ENCODE measurements around the gene TRIM17. TPM values are rescaled to one million over a fixed set of nuclear protein-coding genes. Genes with fewer than 3 reads are reported as not detected.

TRIM17 gene
- total and polyA plus RNA-seq, 12 donors: 0.17 to 7.4 (median 0.96) TPM; not detected in 3

GRCh38 chr1:228405200-228405978, 11.3 kb downstream of the TRIM17 start:
- H3K27ac ChIP-seq: no peak overlapping the region
- 36 to 44% (median 38%) methylated on average over 10 to 11 of the region's 11 CpGs for whole genome bisulfite sequencing, 4 donors
- intact Hi-C loops (cut with DNase I): no loop called here
- H3K4me3 ChIP-seq: peak overlapping the region in 3 of 4 donors; percentile 56 to 90 (median 60)
- TF ChIP-seq CTCF (IDR thresholded peaks at IDR 0.05) (no peak), POLR2A (IDR thresholded peaks at IDR 0.05) (no peak)
- peaks cover 22 to 36% of the 10 kb centered on the region in 2 donors for H3K4me1 ChIP-seq (replicated peaks in 1 of 2)
- no peaks in the 10 kb centered on the region for H3K9me3 ChIP-seq (replicated peaks in 1 of 3)
- H3K27me3 ChIP-seq: no peaks in the 10 kb centered on the region
- peaks cover 0 to 7% of the 10 kb centered on the region in 2 donors for H3K36me3 ChIP-seq (replicated peaks in 1 of 2)
- peak in 1 of 7 donors; percentile 13 for DNase-seq

- Histone ChIP-seq H3K9me3 (replicated peaks in 1 of 3) (no peaks in the 10 kb centered on the region), H3K36me3 (replicated peaks in 1 of 2) (peaks cover 0 to 16% of the 10 kb centered on the region in 2 donors), H3K27ac (no peak overlapping the region), H3K27me3 (no peaks in the 10 kb centered on the region), H3K4me1 (replicated peaks in 1 of 2) (peaks cover 22 to 36% of the 10 kb centered on the region in 2 donors), H3K4me3 (no peak overlapping the region)
- intact Hi-C loops (cut with DNase I): no loop called here
- DNase-seq: peak in 1 of 7 donors; percentile 16
- TF ChIP-seq POLR2A (IDR thresholded peaks at IDR 0.05) (no peak), CTCF (IDR thresholded peaks at IDR 0.05) (no peak)
- 68 to 83% (median 76%) methylated on average over 3 of the region's 3 CpGs for WGBS, 4 donors
Observed at GRCh38 chr1:228404107-228404720, 12.4 kb downstream of the TRIM17 start.

- Histone ChIP-seq H3K27me3 (no peaks in the 10 kb centered on the region), H3K9me3 (replicated peaks in 1 of 3) (no peaks in the 10 kb centered on the region), H3K4me3 (no peak overlapping the region), H3K4me1 (replicated peaks in 1 of 2) (peaks cover 22 to 36% of the 10 kb centered on the region in 2 donors), H3K36me3 (replicated peaks in 1 of 2) (peaks cover 0 to 25% of the 10 kb centered on the region in 2 donors), H3K27ac (no peak overlapping the region)
- intact Hi-C loops (cut with DNase I): no loop called here
- DNase-seq: peak in 1 of 7 donors; percentile 7
- WGBS, 4 donors: 93 to 96% (median 94%) methylated on average over 6 to 9 of the region's 9 CpGs
- TF ChIP-seq POLR2A (IDR thresholded peaks at IDR 0.05) (no peak), CTCF (IDR thresholded peaks at IDR 0.05) (no peak)
Observed at GRCh38 chr1:228403231-228403631, 13.4 kb downstream of the TRIM17 start.

GRCh38 chr1:228402641-228403025, 14.0 kb downstream of the TRIM17 start:
- peaks cover 0 to 31% of the 10 kb centered on the region in 2 donors for H3K36me3 ChIP-seq (replicated peaks in 1 of 2)
- 93 to 100% (median 96%) methylated on average over 5 of the region's 5 CpGs for WGBS, 4 donors
- no peaks in the 10 kb centered on the region for H3K9me3 ChIP-seq (replicated peaks in 1 of 3)
- intact Hi-C loops (cut with DNase I): no loop called here
- H3K4me3 ChIP-seq: no peak overlapping the region
- H3K27ac ChIP-seq: no peak overlapping the region
- no peaks in the 10 kb centered on the region for H3K27me3 ChIP-seq
- peak in 1 of 7 donors; percentile 5 for DNase-seq
- H3K4me1 ChIP-seq (replicated peaks in 1 of 2): peaks cover 21 to 31% of the 10 kb centered on the region in 2 donors
- TF ChIP-seq POLR2A (IDR thresholded peaks at IDR 0.05) (no peak), CTCF (IDR thresholded peaks at IDR 0.05) (no peak)

Data from adrenal gland (tissue), 12 donors.